ENCODE data around the gene PTTG1.

- no peak for TF ChIP-seq CTCF (conservative IDR thresholded peaks at IDR 0.05 in 1 of 2, IDR thresholded peaks at IDR 0.05 in 1 of 2; ENCODE audit: low read depth in 1 of 2, low read length in 2 of 2)
- no peak for TF ChIP-seq EZH2 (IDR thresholded peaks at IDR 0.05; ENCODE audit: low read length, missing control alignments)
These were observed 40.5 kb downstream of the PTTG1 start for GRCh38 chr5:160462167-160462566.

Measured in fibroblast of lung (primary cell).